ENCODE data around the gene IGDCC3.
A peak's percentile ranks its signal among the peaks of the same experiment; 100 is the strongest.

IGDCC3 gene

GRCh38 chr15:65386376-65386775, 8.6 kb upstream of the IGDCC3 start:
- DNase-seq, result no peak

- no peak for DNase-seq
These were observed 8.1 kb upstream of the IGDCC3 start for GRCh38 chr15:65385870-65386258.

GRCh38 chr15:65384895-65385869, 7.4 kb upstream of the IGDCC3 start:
- DNase-seq, result peak; percentile 90

GRCh38 chr15:65384505-65384894, 6.7 kb upstream of the IGDCC3 start:
- DNase-seq, result no peak

GRCh38 chr15:65383991-65384390, 6.2 kb upstream of the IGDCC3 start:
- no peak for DNase-seq

GRCh38 chr15:65383456-65383855, 5.7 kb upstream of the IGDCC3 start:
- DNase-seq, result no peak

- DNase-seq, result no peak
These were observed 5.1 kb upstream of the IGDCC3 start for GRCh38 chr15:65382921-65383320.

GRCh38 chr15:65382146-65382491, 4.3 kb upstream of the IGDCC3 start:
- no peak for DNase-seq

GRCh38 chr15:65381445-65382145, 3.8 kb upstream of the IGDCC3 start:
- DNase-seq, result no peak

GRCh38 chr15:65379986-65380385, 2.2 kb upstream of the IGDCC3 start:
- DNase-seq, result no peak

GRCh38 chr15:65377105-65377975, 462 bp downstream of the IGDCC3 start:
- DNase-seq, result peak; percentile 21

- peak; percentile 40 for DNase-seq
These were observed 1.1 kb downstream of the IGDCC3 start for GRCh38 chr15:65376767-65377104.

- DNase-seq, result no peak
These were observed 1.8 kb downstream of the IGDCC3 start for GRCh38 chr15:65375871-65376607.

GRCh38 chr15:65374821-65375401, 2.9 kb downstream of the IGDCC3 start:
- DNase-seq, result no peak

GRCh38 chr15:65374334-65374733, 3.5 kb downstream of the IGDCC3 start:
- DNase-seq, result no peak

GRCh38 chr15:65373163-65373651, 4.6 kb downstream of the IGDCC3 start:
- no peak for DNase-seq

GRCh38 chr15:65372787-65373067, 5.1 kb downstream of the IGDCC3 start:
- no peak for DNase-seq

- no peak for DNase-seq
These were observed 5.6 kb downstream of the IGDCC3 start for GRCh38 chr15:65371976-65372786.

GRCh38 chr15:65370885-65371284, 6.9 kb downstream of the IGDCC3 start:
- no peak for DNase-seq

- no peak for DNase-seq
These were observed 8.2 kb downstream of the IGDCC3 start for GRCh38 chr15:65369651-65370050.

GRCh38 chr15:65369212-65369547, 8.6 kb downstream of the IGDCC3 start:
- DNase-seq, result no peak
